ENCODE data around the gene SLC36A3. TPM values are rescaled to one million over a fixed set of nuclear protein-coding genes. Genes with fewer than 3 reads are reported as not detected.

SLC36A3 gene
- total and polyA plus RNA-seq, 8 donors = not detected

GRCh38 chr5:151262532-151262931 lies 41.0 kb downstream of the SLC36A3 start:
- ATAC-seq = no peak

GRCh38 chr5:151259931-151260330 lies 43.6 kb downstream of the SLC36A3 start:
- no peak for TF ChIP-seq CTCF (IDR thresholded peaks at IDR 0.05)
- intact Hi-C loops (cut with DNase I) = no loop called here

More at GRCh38 chr5:151262532-151262931, 41.0 kb downstream of the SLC36A3 start:
- H3K9me3 ChIP-seq = no peaks in the 10 kb centered on the region
- intact Hi-C loops (cut with DNase I) = no loop called here
- H3K27me3 ChIP-seq = no peaks in the 10 kb centered on the region
- H3K4me3 ChIP-seq = no peak overlapping the region
- no peak for TF ChIP-seq CTCF (IDR thresholded peaks at IDR 0.05)
- DNase-seq = no peak
- peaks cover 0 to 24% of the 10 kb centered on the region in 2 donors for H3K4me1 ChIP-seq
- no peak overlapping the region for H3K27ac ChIP-seq
- H3K36me3 ChIP-seq = peaks cover 0 to 44% of the 10 kb centered on the region in 2 donors

GRCh38 chr5:151258816-151259215 lies 44.8 kb downstream of the SLC36A3 start:
- TF ChIP-seq CTCF (IDR thresholded peaks at IDR 0.05) = no peak
- peaks cover 0 to 28% of the 10 kb centered on the region in 2 donors for H3K36me3 ChIP-seq
- H3K27me3 ChIP-seq = no peaks in the 10 kb centered on the region
- peak overlapping the region in 1 of 2 donors; percentile 10 for H3K27ac ChIP-seq
- intact Hi-C loops (cut with DNase I) = no loop called here
- ATAC-seq (no peak), DNase-seq (no peak)
- H3K4me3 ChIP-seq = no peak overlapping the region
- no peaks in the 10 kb centered on the region for H3K9me3 ChIP-seq
- peaks cover 2 to 48% of the 10 kb centered on the region in 2 donors for H3K4me1 ChIP-seq

More at GRCh38 chr5:151259931-151260330, 43.6 kb downstream of the SLC36A3 start:
- ATAC-seq (no peak), DNase-seq (no peak)
- no peak overlapping the region for H3K4me3 ChIP-seq
- H3K27me3 ChIP-seq = no peaks in the 10 kb centered on the region
- peaks cover 0 to 28% of the 10 kb centered on the region in 2 donors for H3K36me3 ChIP-seq
- H3K9me3 ChIP-seq = no peaks in the 10 kb centered on the region
- peaks cover 0 to 48% of the 10 kb centered on the region in 2 donors for H3K4me1 ChIP-seq
- no peak overlapping the region for H3K27ac ChIP-seq

- ATAC-seq (peak; percentile 65), DNase-seq (no peak)
- intact Hi-C loops (cut with DNase I) = no loop called here
- Histone ChIP-seq H3K9me3 (no peaks in the 10 kb centered on the region), H3K27me3 (no peaks in the 10 kb centered on the region), H3K4me1 (peaks cover 5 to 50% of the 10 kb centered on the region in 2 donors), H3K36me3 (peaks cover 0 to 25% of the 10 kb centered on the region in 2 donors), H3K4me3 (no peak overlapping the region), H3K27ac (peak overlapping the region in 1 of 2 donors; percentile 10)
- TF ChIP-seq CTCF (IDR thresholded peaks at IDR 0.05) = no peak
These were observed 45.4 kb downstream of the SLC36A3 start for GRCh38 chr5:151258201-151258611.

GRCh38 chr5:151257731-151258181 lies 45.8 kb downstream of the SLC36A3 start:
- Histone ChIP-seq H3K36me3 (peaks cover 0 to 21% of the 10 kb centered on the region in 2 donors), H3K27ac (peak overlapping the region in 1 of 2 donors; percentile 10), H3K9me3 (no peaks in the 10 kb centered on the region), H3K27me3 (no peaks in the 10 kb centered on the region), H3K4me1 (peaks cover 5 to 52% of the 10 kb centered on the region in 2 donors), H3K4me3 (no peak overlapping the region)
- intact Hi-C loops (cut with DNase I) = no loop called here
- no peak for ATAC-seq
- no peak for TF ChIP-seq CTCF (IDR thresholded peaks at IDR 0.05)
- peak in 1 of 4 donors; percentile 39 for DNase-seq

All from left lung (tissue), 10 donors.